Vagina (tissue), 2 donors: ENCODE measurements around the gene TSPEAR.

ENCODE experiments used
- POLR2A ChIP-seq, 2 donors: fragments of 450-650 bp; IDR thresholded peaks; one replicate each; pipeline ENCODE4 v1.6.1; 2017; ENCODE audit warnings: antibody characterized with exemption in 2 of 2, mild to moderate bottlenecking in 2 of 2, moderate library complexity in 2 of 2
- POLR2AphosphoS5 ChIP-seq, 2 donors: sonication (generic); formaldehyde crosslinking; IDR thresholded peaks; one replicate each; pipeline ENCODE4 v1.9.0; 2017; ENCODE audit warnings: antibody characterized with exemption in 2 of 2, mild to moderate bottlenecking in 2 of 2, low read depth in 1 of 2; ENCODE audit not compliant: insufficient read depth in 1 of 2
- TF ChIP-seq, protein P1 (sequence below), 3 experiments: fragments of 450-650 bp in 2 of 3; fragments of 200-600 bp in 1 of 3; sonication (generic) in 1 of 3; IDR thresholded peaks; one replicate each; pipeline ENCODE4 v1.5.1; 2017 to 2019; ENCODE audit warnings: antibody characterized with exemption in 3 of 3, mild to moderate bottlenecking in 2 of 3, moderate library complexity in 2 of 3

- TF ChIP-seq POLR2AphosphoS5 (IDR thresholded peaks at IDR 0.05; ENCODE audit: insufficient read depth in 1 of 2, low read depth in 1 of 2) (no peak), POLR2A (IDR thresholded peaks at IDR 0.05) (no peak)
- TF ChIP-seq, protein P1, sequence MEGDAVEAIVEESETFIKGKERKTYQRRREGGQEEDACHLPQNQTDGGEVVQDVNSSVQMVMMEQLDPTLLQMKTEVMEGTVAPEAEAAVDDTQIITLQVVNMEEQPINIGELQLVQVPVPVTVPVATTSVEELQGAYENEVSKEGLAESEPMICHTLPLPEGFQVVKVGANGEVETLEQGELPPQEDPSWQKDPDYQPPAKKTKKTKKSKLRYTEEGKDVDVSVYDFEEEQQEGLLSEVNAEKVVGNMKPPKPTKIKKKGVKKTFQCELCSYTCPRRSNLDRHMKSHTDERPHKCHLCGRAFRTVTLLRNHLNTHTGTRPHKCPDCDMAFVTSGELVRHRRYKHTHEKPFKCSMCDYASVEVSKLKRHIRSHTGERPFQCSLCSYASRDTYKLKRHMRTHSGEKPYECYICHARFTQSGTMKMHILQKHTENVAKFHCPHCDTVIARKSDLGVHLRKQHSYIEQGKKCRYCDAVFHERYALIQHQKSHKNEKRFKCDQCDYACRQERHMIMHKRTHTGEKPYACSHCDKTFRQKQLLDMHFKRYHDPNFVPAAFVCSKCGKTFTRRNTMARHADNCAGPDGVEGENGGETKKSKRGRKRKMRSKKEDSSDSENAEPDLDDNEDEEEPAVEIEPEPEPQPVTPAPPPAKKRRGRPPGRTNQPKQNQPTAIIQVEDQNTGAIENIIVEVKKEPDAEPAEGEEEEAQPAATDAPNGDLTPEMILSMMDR (IDR thresholded peaks at IDR 0.05) = no peak
These were observed 142.5 kb downstream of the TSPEAR start for GRCh38 chr21:44568667-44569556.
